ENCODE data around the gene C22orf39.

DNA sequence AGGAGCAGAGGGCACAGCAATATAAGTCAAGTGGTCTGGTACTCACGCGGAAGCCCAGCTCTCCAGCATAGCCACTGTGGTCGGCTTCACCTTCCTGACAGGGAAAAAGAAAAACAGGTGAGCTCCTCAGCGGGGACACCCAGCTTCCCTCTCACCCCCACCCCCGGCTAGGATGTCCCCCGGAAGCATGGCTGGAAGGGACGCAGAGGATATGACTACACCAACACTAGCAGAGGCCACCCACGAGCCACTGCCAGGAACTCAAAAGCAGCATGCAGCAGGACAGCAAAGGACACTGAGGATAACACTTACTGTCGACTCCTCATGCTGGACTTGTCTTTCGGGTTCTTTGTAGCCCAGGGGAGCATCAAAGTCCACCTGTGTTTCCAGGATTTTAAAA, 9.0 kb upstream of the C22orf39 start:
- TF ChIP-seq POLR2A (IDR thresholded peaks at IDR 0.05; ENCODE audit: low read depth, low read length) (no peak), TAF1 (IDR thresholded peaks at IDR 0.05; ENCODE audit: low read depth, low read length) (no peak), POLR2AphosphoS5 (IDR thresholded peaks at IDR 0.05; ENCODE audit: low read depth, low read length) (no peak), SPI1 (IDR thresholded peaks at IDR 0.05; ENCODE audit: low read depth, low read length) (no peak), PAX5 (IDR thresholded peaks at IDR 0.05; ENCODE audit: insufficient read depth, low read length, severe bottlenecking) (no peak), POU2F2 (IDR thresholded peaks at IDR 0.05; ENCODE audit: low read depth, low read length) (no peak)
